ENCODE results near the gene ING1.

Gene ING1, protein sequence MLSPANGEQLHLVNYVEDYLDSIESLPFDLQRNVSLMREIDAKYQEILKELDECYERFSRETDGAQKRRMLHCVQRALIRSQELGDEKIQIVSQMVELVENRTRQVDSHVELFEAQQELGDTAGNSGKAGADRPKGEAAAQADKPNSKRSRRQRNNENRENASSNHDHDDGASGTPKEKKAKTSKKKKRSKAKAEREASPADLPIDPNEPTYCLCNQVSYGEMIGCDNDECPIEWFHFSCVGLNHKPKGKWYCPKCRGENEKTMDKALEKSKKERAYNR

DNA sequence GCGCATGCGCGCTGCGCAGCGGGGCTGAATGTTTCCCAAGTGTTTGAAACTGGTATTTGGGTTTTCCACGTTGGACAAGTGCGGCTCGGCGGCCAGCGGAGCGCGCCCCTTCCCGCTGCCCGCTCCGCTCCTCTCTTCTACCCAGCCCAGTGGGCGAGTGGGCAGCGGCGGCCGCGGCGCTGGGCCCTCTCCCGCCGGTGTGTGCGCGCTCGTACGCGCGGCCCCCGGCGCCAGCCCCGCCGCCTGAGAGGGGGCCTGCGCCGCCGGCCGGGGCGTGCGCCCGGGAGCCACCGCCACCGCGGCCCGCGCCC is at the start of gene ING1:
Gene ING1 (plus strand): TSS at position 59 of the 311 bp plus-strand sequence. CDS start 450 bp downstream, outside the sequence.
- no peaks in the 10 kb centered on the region for H3K36me3 ChIP-seq (ENCODE audit: insufficient read depth)
- H3K27me3 ChIP-seq (ENCODE audit: insufficient read depth, low read depth) = no peaks in the 10 kb centered on the region
- H3K9ac ChIP-seq = peak within 1 kb of the TSS; percentile 76
- no peak within 1 kb of the TSS for H3K4me3 ChIP-seq (IDR thresholded peaks at IDR 0.05; ENCODE audit: insufficient read depth, low read depth, low read length)
- peak within 1 kb of the TSS; percentile 49; the same call in 1 of the 2 replicates for H2AFZ ChIP-seq (ENCODE audit: low read depth)
- peak within 1 kb of the TSS; percentile 60 for H3K4me2 ChIP-seq
- H3K4me1 ChIP-seq (ENCODE audit: low read depth, poor library complexity, severe bottlenecking) = peaks cover 18% of the 10 kb centered on the region
- TF ChIP-seq, protein P1, sequence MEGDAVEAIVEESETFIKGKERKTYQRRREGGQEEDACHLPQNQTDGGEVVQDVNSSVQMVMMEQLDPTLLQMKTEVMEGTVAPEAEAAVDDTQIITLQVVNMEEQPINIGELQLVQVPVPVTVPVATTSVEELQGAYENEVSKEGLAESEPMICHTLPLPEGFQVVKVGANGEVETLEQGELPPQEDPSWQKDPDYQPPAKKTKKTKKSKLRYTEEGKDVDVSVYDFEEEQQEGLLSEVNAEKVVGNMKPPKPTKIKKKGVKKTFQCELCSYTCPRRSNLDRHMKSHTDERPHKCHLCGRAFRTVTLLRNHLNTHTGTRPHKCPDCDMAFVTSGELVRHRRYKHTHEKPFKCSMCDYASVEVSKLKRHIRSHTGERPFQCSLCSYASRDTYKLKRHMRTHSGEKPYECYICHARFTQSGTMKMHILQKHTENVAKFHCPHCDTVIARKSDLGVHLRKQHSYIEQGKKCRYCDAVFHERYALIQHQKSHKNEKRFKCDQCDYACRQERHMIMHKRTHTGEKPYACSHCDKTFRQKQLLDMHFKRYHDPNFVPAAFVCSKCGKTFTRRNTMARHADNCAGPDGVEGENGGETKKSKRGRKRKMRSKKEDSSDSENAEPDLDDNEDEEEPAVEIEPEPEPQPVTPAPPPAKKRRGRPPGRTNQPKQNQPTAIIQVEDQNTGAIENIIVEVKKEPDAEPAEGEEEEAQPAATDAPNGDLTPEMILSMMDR (conservative IDR thresholded peaks at IDR 0.05; ENCODE audit: low read depth, low read length) = no peak
- H3K27ac ChIP-seq = peak within 1 kb of the TSS; percentile 83
- peaks cover 27% of the 10 kb centered on the region for H3K79me2 ChIP-seq (ENCODE audit: insufficient read depth, low read depth)
- no peaks in the 10 kb centered on the region for H4K20me1 ChIP-seq (ENCODE audit: insufficient read depth)

DNA sequence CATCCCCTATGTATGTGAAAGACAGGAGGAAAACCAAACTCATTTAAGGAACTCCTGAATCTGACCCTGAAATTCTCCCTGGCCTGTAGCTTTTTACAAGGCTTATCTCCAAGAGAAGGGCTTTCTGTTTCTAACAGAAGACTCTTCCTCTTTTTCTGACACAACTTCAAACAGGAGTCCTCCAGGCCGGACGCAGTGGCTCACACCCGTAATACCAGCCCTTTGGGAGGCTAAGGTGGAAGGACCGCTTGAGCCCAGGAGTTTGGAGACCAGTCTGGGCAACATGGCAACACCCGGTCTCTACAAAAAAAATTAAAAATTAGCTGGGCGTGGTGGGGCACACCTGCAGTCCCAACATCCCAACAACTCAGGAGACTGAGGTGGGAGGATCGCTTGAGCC is 49.5 kb upstream of the ING1 start:
- no peak overlapping the region for H3K4me2 ChIP-seq
- H2AFZ ChIP-seq (ENCODE audit: low read depth) = no peak overlapping the region
- H3K9ac ChIP-seq = no peak overlapping the region
- TF ChIP-seq, protein P1 (conservative IDR thresholded peaks at IDR 0.05; ENCODE audit: low read depth, low read length) = no peak
- H3K27ac ChIP-seq = no peak overlapping the region
- H3K27me3 ChIP-seq (ENCODE audit: insufficient read depth, low read depth) = no peaks in the 10 kb centered on the region
- H3K36me3 ChIP-seq (ENCODE audit: insufficient read depth) = no peaks in the 10 kb centered on the region
- H4K20me1 ChIP-seq (ENCODE audit: insufficient read depth) = no peaks in the 10 kb centered on the region
- no peak overlapping the region for H3K4me3 ChIP-seq (IDR thresholded peaks at IDR 0.05; ENCODE audit: insufficient read depth, low read depth, low read length)
- no peaks in the 10 kb centered on the region for H3K79me2 ChIP-seq (ENCODE audit: insufficient read depth, low read depth)
- H3K4me1 ChIP-seq (ENCODE audit: low read depth, poor library complexity, severe bottlenecking) = no peaks in the 10 kb centered on the region

- Histone ChIP-seq H3K79me2 (ENCODE audit: insufficient read depth, low read depth) (no peaks in the 10 kb centered on the region), H4K20me1 (ENCODE audit: insufficient read depth) (no peaks in the 10 kb centered on the region), H3K36me3 (ENCODE audit: insufficient read depth) (no peaks in the 10 kb centered on the region), H3K27me3 (ENCODE audit: insufficient read depth, low read depth) (no peaks in the 10 kb centered on the region), H3K4me2 (no peak overlapping the region), H3K9ac (no peak overlapping the region), H3K27ac (no peak overlapping the region), H3K4me3 (IDR thresholded peaks at IDR 0.05; ENCODE audit: insufficient read depth, low read depth, low read length) (no peak overlapping the region), H3K4me1 (ENCODE audit: low read depth, poor library complexity, severe bottlenecking) (no peaks in the 10 kb centered on the region), H2AFZ (ENCODE audit: low read depth) (no peak overlapping the region)
- TF ChIP-seq, protein P1 (conservative IDR thresholded peaks at IDR 0.05; ENCODE audit: low read depth, low read length) = no peak
Observed at GRCh38 chr13:110664673-110665072, 48.8 kb upstream of the ING1 start.

DNA sequence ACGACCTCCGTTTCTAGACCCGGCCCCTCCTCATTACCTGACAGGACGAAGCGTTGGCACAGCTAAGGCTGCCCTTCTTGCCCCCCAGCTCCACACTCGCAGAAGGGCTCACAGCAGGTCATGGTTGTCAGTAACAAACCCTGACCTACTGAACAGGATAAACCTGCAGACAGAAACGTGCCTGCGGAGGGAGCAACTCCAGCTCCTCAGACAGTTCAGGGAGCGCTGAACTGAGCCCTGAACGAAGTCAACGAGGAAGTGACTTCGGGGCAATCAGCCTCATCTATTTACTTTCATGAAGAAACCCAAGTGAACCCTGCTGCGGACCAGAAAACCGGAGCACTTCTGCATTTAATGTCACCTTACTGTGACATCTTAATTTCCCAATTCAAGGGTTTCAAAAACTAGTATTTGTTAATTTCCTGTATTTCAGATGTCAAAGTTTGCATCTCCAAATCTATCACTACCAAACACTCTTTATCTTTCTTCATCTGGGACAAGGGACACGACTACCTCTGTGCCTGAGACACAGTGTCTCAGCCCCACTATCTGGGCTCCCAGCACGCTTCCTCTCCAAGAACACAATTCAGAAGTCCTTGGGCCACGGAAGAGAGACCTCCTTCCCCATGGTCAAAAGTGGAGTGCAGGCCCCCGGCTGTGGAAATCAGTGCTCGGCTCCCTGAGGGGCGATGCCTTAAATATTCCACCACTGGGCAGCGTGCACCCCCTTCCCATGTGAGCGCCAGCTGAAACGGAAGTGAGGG is 47.8 kb upstream of the ING1 start:
- no peaks in the 10 kb centered on the region for H4K20me1 ChIP-seq (ENCODE audit: insufficient read depth)
- H2AFZ ChIP-seq (ENCODE audit: low read depth) = no peak overlapping the region
- H3K79me2 ChIP-seq (ENCODE audit: insufficient read depth, low read depth) = no peaks in the 10 kb centered on the region
- no peak overlapping the region for H3K9ac ChIP-seq
- H3K36me3 ChIP-seq (ENCODE audit: insufficient read depth) = no peaks in the 10 kb centered on the region
- no peaks in the 10 kb centered on the region for H3K27me3 ChIP-seq (ENCODE audit: insufficient read depth, low read depth)
- no peak overlapping the region for H3K27ac ChIP-seq
- no peak overlapping the region for H3K4me3 ChIP-seq (IDR thresholded peaks at IDR 0.05; ENCODE audit: insufficient read depth, low read depth, low read length)
- no peaks in the 10 kb centered on the region for H3K4me1 ChIP-seq (ENCODE audit: low read depth, poor library complexity, severe bottlenecking)
- TF ChIP-seq, protein P1 (conservative IDR thresholded peaks at IDR 0.05; ENCODE audit: low read depth, low read length) = no peak
- H3K4me2 ChIP-seq = no peak overlapping the region

All from KMS-11 (cell line).